ENCODE results near the gene TREML4.
"Not testable (repeated sequence)": the region's sequence is repeated elsewhere in the genome, so short reads cannot be mapped to it uniquely, and the experiment has no call there.

Gene TREML4

GRCh38 chr6:41228096-41228495 lies at the start of gene TREML4:
Gene TREML4, plus strand, starts transcription at chr6:41228349. Its CDS starts 79 bp downstream, at chr6:41228428.
- no peak for DNase-seq (ENCODE audit: low read depth)

GRCh38 chr6:41179163-41179562 lies 49.0 kb upstream of the TREML4 start:
- no peak for DNase-seq (ENCODE audit: low read depth)

DNA sequence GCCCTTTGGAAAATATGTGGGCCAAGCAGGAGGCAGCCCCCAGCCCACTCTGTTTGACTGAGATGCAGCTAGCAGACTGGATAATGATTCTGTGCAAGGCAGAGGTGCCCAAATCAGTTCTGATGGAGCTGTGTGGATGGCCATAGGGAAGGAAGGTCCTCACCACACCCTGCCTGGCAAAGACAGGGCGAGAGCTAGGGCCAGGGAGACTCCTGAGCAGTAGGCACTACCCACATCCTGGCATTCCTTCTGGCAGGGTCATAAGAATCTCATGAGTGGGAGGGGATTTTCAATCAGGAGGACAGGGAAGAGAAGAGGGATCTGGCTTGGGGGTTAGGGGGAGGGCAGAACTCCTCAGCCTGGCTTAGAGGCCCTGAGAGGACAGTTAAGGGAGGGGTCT lies 46.6 kb upstream of the TREML4 start:
- no peak for DNase-seq (ENCODE audit: low read depth)

DNA sequence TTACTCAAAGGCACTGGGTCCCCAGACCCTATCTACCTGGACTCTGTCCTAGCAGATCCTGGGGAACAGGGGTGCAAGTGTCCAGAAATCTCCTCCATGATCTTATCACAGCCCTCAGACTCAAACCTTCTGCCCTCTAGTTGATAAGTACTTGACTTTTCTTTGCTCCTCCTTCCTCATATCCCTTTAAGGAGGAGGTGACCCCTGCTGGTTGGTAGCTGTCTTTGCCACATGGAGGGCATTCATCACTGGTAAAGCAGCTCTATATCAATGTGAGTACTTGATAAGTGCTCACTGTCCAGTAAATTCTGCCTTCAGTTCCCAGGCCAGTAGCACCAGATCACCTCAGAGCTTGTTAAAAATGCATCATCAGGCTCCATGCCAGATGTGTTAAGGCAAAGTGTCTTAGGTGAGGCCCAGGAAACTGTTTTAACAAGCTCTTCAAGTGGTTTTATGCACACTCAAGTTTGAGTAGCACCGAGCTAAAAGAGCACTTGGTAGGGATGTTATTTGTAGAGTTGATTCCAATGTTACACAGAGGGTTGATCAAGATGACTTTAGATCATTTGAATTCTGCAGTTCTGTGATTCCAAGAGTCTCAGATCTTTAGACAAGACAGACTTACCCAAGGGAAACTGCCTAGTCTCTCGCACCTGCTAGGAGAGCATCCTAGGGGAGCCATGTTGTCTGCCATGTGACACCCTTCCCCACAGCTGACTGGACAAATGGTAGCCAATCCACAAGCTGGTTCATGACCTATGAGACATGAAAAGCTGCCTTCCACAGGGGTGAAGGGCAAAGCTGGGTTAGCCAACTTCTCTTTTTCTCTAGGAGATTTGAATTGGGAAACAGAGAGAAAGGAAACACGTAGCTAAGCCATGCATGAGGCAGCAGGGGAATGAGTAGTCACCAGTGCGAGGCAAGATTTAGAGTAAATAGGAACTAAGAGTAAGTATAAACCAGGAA lies 45.8 kb upstream of the TREML4 start:
- DNase-seq (ENCODE audit: low read depth), result peak; percentile 23

GRCh38 chr6:41184761-41185160 lies 43.4 kb upstream of the TREML4 start:
- DNase-seq (ENCODE audit: low read depth), result no peak

- no peak for DNase-seq (ENCODE audit: low read depth)
Measured at GRCh38 chr6:41186031-41186562, 42.1 kb upstream of the TREML4 start.

GRCh38 chr6:41187924-41188886 lies 39.9 kb upstream of the TREML4 start:
- DNase-seq (ENCODE audit: low read depth), result no peak

DNA sequence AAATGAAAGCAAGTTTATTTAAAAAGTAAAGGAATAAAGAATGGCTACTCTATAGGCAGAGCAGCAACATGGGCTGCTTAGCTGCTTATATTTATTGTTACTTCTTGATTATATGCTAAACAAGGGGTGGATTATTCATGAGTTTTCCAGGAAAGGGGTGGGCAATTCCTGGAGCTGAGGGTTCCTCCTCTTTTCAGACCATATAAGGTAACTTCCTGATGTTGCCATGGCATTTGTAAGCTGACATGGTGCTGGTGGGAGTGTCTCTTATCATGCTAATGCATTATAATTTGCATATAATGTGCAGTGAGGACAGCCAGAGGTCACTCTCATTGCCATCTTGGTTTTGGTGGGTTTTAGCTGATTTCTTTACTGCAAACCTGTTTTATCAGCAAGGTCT lies 39.1 kb upstream of the TREML4 start:
- DNase-seq (ENCODE audit: low read depth), result not testable (repeated sequence)

- no peak for DNase-seq (ENCODE audit: low read depth)
Measured at GRCh38 chr6:41189967-41190366, 38.2 kb upstream of the TREML4 start.

DNA sequence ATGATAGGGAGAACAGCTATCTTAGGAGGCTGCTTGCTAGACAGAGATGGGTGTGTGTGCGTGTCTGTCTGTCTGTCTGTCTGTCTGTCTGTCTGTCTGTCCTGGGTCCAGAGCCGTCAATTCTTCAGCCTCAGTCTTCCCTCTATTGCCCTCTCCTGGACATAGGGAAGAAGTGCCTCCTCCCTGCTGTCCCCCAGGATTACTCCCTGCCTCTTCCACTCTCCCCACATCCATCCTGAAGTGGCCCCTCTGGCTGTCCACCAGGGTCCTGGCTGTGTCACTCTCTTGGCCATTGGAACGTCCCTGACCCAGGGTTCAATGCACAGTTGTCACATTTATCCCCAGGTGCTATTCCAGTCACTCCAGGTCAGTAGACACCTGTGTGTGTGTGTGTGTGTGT lies 37.4 kb upstream of the TREML4 start:
- no peak for DNase-seq (ENCODE audit: low read depth)

GRCh38 chr6:41191569-41191968 lies 36.6 kb upstream of the TREML4 start:
- DNase-seq (ENCODE audit: low read depth), result no peak

DNA sequence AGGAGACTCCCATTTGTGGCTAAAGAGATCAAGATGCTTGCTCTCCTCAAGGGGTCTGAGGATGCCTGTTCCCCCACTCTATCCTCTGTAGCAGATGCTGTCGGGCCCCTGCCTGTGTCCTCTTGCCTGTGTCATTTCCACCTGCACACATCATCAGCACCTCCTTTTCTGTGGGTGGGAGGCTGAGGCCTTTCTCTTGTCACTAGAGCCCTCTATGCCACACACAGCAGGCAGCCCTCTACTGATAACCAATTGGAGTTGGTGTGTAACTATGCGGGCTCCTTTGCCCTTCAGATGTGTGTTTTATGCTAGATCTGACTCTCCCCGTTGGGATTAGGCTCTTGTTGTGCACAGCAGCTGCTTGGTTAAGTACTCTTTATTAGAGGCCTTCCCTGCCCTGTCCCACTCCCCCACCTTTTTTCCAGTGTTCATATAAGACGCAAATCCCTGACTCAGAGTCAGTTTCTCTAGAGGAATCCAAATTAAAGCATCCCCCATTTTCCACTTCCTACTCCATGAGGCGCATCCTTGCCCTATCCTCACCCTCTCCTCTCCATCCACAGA lies 34.9 kb upstream of the TREML4 start:
- DNase-seq (ENCODE audit: low read depth), result no peak

GRCh38 chr6:41193884-41194283 lies 34.3 kb upstream of the TREML4 start:
- DNase-seq (ENCODE audit: low read depth), result no peak

DNA sequence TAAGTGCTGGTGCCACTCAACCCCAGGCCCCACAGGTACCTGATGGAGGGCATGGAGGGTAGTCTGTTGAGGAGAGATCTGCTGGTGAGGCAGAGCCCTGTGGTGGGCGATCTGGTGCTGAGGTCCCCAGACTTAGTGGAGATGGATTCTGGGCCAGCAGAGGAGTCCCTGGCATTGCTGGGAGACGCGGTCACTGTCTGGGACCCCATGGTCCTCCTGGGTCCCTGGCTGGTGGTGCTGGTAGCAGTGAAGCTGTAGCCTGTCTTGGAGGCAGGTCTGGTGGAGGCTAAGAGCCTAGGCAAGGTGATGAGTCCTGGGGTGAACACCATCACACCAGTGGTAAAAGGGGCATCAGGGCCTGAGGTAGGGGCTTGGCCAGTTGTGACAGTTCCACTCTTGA lies 33.8 kb upstream of the TREML4 start:
- no peak for DNase-seq (ENCODE audit: low read depth)

- DNase-seq (ENCODE audit: low read depth), result no peak
Measured at GRCh38 chr6:41197234-41197633, 30.9 kb upstream of the TREML4 start.

- peak; percentile 11 for DNase-seq (ENCODE audit: low read depth)
Measured at GRCh38 chr6:41199552-41200246, 28.4 kb upstream of the TREML4 start.

- DNase-seq (ENCODE audit: low read depth), result peak; percentile 25
Measured at GRCh38 chr6:41200296-41200900, 27.8 kb upstream of the TREML4 start.

GRCh38 chr6:41200901-41201763 lies 27.0 kb upstream of the TREML4 start, which contains the start of gene TREML2:
Gene TREML2, minus strand, starts transcription at chr6:41201149. Its CDS starts 141 bp downstream, at chr6:41201008.
- no peak for DNase-seq (ENCODE audit: low read depth)

GRCh38 chr6:41201764-41202173 lies 26.4 kb upstream of the TREML4 start:
- no peak for DNase-seq (ENCODE audit: low read depth)

DNA sequence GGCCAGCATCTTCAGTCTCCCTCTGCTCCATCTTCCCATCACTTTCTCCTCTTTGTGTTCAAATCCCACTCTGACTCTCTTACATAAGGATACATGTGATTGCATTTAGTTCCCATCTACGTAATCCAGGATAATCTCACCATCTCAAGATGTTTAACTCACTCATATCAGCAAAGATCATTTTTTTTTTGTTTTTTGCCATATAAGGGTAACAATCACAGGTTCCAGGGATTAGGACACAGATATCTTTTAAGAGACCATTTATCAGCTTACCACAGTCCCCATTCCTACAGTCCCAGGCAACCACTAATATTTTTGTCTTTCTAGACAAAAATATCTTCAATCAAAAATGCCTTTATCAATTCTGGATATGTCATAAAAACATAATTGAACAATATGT lies 24.0 kb upstream of the TREML4 start:
- DNase-seq (ENCODE audit: low read depth), result no peak

Data from activated T-cell treated with anti-CD3 and anti-CD28 coated beads for 24 hours (primary cell).